CD4-positive, alpha-beta T cell treated with Interleukin-6 at 100 ng/mL for 8 hours (primary cell): Measurements from ENCODE around the gene MMP10.
"Not testable (repeated sequence)": the region's sequence is repeated elsewhere in the genome, so short reads cannot be mapped to it uniquely, and the experiment has no call there.

Experiments
- DNase-seq: peaks from one replicate; pipeline ENCODE4 v3.0.0-alpha.2; 2020; ENCODE audit warnings: mixed read lengths, low spot score

MMP10 gene

GRCh38 chr11:102783720-102784119, 3.3 kb upstream of the MMP10 start:
- DNase-seq, result no peak

DNA sequence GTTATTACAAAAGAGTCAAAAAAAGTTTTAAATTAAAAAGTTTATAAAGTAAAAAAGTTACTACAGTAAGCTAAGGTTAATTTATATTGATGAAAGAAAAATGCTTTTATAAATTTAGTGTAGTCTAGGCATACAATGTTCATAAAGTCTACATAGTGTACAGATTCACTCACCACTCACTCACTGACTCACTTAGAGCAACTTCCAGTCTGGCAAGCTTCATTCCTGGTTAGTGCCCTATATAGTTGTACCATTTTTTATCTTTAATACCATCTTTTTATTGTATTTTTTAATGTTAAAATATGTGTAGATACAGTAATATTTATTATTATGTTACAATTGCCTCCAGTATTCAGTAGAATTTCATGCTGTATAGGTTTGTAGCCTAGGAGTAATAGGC, 2.6 kb upstream of the MMP10 start:
- no peak for DNase-seq

DNA sequence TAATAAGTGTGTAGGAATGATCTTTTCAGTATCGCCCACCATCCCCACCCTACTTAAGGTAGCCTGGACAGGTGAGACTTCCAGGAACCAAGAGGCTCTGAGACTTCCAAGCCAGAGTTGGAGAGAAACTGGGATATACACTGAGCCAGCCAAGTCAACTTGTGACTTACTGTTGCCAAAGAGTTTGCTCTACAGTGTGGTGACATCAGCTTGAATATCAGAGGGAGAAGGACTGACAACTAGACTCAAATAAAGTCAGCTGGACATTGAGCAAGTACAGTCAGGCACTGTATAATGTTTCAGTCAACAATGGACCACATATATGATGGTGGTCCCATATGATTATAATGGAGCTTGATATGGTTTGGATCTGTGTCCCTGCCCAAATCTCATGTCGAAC, 1.2 kb upstream of the MMP10 start:
- DNase-seq, result no peak

DNA sequence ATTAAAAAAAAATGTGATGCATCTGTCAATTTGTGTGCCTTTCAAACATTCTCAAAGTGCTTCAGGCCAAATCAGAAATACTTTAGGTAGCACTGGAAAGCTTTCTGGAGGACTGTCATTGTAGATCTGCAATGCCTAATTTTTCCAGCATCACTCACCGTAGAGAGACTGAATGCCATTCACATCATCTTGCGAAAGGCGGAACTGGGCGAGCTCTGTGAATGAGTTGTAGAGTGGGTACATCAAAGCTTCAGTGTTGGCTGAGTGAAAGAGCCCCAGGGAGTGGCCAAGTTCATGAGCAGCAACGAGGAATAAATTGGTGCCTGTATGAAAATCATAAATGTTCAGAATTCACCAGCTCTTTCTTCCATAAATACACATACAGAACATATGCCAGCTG, 4.0 kb downstream of the MMP10 start:
- no peak for DNase-seq

- no peak for DNase-seq
These were observed 7.0 kb downstream of the MMP10 start for GRCh38 chr11:102773386-102773785.

DNA sequence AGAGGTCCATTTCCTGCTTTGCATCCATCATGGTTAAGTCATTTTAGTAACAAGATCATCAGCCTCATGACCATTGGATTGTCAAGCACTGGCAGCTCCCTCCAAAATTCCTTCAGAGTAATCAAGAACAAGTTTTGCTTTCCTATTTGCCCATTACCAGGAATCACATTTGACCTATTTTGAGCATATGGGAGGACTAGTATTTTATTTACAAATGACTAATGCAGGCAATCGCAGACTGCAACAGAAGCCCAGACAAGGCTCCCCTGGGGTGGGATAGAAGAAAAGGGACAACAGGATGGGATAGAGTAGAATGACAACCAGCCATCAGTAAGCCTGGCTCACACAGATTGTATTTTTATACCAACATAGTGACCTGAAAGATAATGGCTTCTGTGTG, 9.1 kb downstream of the MMP10 start:
- DNase-seq, result no peak

GRCh38 chr11:102770191-102770590, 10.2 kb downstream of the MMP10 start:
- no peak for DNase-seq

- DNase-seq, result no peak
These were observed 12.6 kb downstream of the MMP10 start for GRCh38 chr11:102767800-102768199.

DNA sequence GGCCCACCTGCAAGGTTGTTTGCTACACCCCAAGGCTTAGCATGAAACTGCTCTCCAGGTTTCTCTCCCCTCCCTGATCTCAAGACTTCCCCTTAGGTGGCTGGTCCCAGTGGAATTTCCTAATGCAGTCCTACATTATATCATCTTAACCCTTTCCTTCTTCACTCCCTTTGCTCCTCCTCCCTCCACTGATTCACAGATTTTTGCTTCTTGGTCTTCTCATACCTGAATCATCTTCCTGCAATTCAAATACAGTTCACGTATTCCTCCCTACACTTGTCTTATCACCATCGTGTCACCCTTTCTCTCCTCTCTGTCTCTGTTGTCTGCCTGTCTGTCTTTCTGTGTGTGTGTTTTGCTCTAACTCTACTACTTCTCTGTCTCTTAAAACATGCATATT, 17.0 kb downstream of the MMP10 start:
- DNase-seq, result no peak

DNA sequence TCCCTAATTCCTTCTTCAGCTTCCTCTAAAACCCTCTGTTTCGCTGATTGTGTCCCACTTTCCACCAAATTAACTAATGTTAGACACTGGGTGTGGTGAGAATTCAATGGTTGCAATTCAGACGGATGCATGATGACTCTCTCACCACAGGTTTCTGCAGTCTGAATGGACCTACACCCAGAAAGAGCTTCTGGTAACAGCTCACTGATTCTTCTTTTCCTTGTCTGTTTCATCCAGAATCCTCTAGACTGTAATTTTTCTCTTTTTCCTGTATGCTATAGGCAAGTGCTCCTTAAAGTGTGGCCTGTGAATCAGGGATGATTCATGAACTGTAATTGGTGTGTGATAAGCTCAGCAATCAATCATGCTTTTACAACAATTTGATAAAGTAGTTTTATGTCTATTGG, 18.1 kb downstream of the MMP10 start:
- DNase-seq, result no peak

DNA sequence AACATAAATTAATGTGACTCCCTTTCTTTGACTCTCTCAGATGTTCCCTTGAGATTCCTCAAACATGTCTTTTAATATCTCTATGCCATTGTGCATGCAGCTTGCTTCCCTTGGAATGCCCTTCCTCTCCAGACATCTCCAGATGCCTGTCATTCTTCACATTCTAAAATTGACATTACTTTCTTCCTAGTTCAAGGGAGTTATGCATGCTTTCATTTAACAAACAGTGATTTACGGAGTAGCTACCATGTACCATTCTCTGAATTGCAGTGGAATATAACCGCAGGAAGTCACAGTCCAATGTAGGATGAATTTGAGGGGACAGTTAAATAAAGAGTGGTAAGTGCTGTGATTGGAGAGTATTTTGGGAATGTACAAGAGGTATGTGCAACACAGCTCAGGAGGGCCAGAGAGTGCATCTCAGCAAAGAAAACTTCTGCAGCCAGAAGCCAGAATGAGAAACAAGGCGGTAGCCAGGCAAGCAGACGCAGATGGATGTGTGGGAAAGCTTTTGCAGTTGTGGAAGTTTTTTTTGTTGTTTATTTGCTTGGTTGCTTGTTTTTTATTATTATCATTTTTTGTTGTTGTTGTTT, 18.7 kb downstream of the MMP10 start:
- DNase-seq, result no peak

DNA sequence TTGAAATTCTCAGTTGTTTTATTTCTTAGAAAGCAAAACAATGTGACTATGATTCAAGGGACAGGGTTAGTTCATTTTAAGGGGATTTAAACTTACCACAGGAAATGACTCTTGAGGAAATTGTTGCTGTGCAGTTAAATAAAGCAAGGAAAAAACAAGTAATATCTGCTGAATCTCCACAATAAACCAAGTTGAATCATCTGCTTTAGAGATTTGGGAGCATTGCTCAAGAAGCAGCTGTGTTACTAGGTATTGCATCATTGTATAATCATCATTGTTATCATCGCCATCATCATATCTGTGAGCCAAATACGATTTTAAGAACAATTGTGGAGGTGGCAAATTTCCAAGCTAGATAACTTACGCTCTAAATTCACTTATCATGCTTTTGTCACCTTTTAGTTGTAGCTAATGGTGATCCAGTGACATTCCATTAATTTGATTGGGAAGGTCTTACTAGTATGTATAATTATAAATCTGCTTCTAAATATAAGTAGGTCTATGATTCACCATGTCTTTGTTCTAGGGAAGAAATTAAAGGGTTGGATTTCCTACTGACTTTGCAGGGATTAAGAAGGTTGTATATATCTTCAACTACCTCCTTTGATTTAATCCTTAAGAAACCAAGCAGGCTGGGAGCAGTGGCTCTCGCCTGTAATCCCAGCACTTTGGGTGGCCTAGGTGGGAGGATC, 19.9 kb downstream of the MMP10 start:
- no peak for DNase-seq

DNA sequence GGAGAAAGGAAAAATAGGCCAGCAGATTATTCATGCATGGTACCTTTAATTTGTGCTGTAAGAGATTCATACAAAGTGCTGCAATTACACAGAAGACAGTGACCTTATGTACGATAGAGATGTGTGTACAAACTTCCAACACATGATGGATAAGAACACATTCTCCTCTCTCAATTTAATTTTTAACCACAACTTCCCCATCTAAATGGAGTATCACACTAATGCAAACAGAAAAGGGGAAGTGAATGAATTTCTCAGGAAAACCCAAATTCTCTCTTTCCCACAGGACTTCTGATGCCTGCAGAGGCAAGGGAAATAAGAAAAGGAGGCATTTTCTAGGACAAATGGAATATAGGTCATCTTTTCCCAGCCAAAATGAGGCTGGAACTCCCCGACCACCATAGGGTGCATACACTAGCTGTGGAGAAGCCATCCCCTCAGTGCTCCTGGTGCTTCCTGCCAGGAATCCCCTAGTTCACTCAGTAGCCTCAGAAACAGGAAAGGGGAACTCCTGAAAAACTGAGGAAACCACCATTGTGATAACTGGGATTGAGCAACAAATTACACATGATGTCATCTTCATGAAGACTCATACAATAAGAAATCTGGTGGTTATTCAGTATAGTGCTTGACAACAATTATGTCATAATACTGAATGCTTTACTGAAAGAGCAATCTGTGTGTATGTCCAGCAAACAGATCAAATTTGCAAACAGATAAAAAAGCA, 22.4 kb downstream of the MMP10 start:
- no peak for DNase-seq

- DNase-seq, result no peak
These were observed 27.2 kb downstream of the MMP10 start for GRCh38 chr11:102753267-102753666.

- no peak for DNase-seq
These were observed 28.8 kb downstream of the MMP10 start for GRCh38 chr11:102751673-102752072.

DNA sequence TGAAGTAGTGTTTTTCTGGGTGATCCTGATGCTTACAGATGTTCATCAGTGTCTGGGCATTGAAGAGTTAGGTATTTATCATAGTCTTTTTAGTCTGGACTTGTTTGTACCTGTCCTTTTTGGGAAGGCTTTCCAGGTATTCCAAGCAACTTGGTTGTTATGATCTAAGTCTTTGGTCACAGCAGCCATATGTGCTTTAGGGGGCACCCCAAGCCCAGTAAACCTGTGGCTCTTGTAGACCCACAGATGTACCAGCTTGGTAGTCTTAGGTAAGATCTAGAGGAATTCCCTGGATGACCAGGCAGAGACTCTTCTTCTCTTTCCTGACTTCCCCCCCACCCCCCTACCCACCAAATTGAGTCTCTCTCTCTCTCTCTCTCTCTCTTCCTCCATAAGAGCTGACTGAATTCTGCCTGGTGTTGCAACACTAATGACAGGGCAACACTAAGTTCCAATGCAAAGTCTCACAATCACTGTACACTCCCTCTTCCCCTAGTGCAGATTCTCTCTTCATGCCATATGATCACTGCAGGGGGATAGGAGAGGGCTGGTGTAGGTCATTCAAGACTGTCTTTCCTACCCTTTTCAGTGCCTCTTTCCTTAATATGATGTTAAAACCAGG, 31.2 kb downstream of the MMP10 start:
- DNase-seq, result no peak

- DNase-seq, result not testable (repeated sequence)
These were observed 33.5 kb downstream of the MMP10 start for GRCh38 chr11:102746746-102747578.

- no peak for DNase-seq
These were observed 45.8 kb downstream of the MMP10 start for GRCh38 chr11:102734650-102735049.

- no peak for DNase-seq
These were observed 47.1 kb downstream of the MMP10 start for GRCh38 chr11:102733232-102733875.

GRCh38 chr11:102730944-102731343, 49.5 kb downstream of the MMP10 start:
- not testable (repeated sequence) for DNase-seq
